Adrenal gland (tissue), 12 donors: ENCODE data around the gene ABCA4. TPM values are rescaled to one million over a fixed set of nuclear protein-coding genes. Genes with fewer than 3 reads are reported as not detected.

Experiments
- DNase-seq, 7 donors: peaks; one replicate each; pipeline ENCODE4 v3.0.0-alpha.2; 2019 to 2020
- H3K27ac ChIP-seq, 5 donors: fragments of 200-600 bp; sonication (generic) in 4 of 5; 1 replicate in 3 of 5; 2 replicates in 2 of 5; pipeline versions ENCODE4 v1.5.1 to v1.8.0; 2016 to 2020; ENCODE audit warnings: mild to moderate bottlenecking in 1 of 5
- H3K27me3 ChIP-seq: fragments of 200-600 bp; 2 replicates; pipeline ENCODE4 v1.8.0; 2021
- H3K36me3 ChIP-seq, 2 donors: fragments of 200-600 bp; replicated peaks in 1 of 2; 1 replicate in 1 of 2; 2 replicates in 1 of 2; pipeline versions ENCODE4 v1.5.1 to v1.8.0; 2018 to 2022
- H3K4me1 ChIP-seq, 2 donors: fragments of 200-600 bp; replicated peaks in 1 of 2; 1 replicate in 1 of 2; 2 replicates in 1 of 2; pipeline versions ENCODE4 v1.5.1 to v1.8.0; 2018 to 2021
- H3K4me3 ChIP-seq, 4 donors: fragments of 200-600 bp; sonication (generic) in 3 of 4; one replicate each; pipeline ENCODE4 v1.5.1; 2016 to 2018
- H3K9me3 ChIP-seq, 3 donors: fragments of 200-600 bp; sonication (generic) in 1 of 3; replicated peaks in 1 of 3; 1 replicate in 2 of 3; 2 replicates in 1 of 3; pipeline versions ENCODE4 v1.5.1 to v1.8.0; 2016 to 2021
- POLR2A ChIP-seq, 2 donors: fragments of 450-650 bp; IDR thresholded peaks; one replicate each; pipeline ENCODE4 v1.6.1; 2017; ENCODE audit warnings: antibody characterized with exemption in 2 of 2, mild to moderate bottlenecking in 2 of 2, moderate library complexity in 1 of 2
- WGBS, 4 donors: extraction: QIAGEN DNeasy Blood & Tissue Kit in 2 of 4; methylation state at CpG; one replicate each; pipeline versions ENCODE4 v1.1.5 to v1.1.7; 2013 to 2017; 5-methylcytosine and 5-hydroxymethylcytosine counted together
- intact Hi-C, 2 donors: fragments of 100-400 bp; cut with DNase I; formaldehyde crosslinking; loops; one replicate each; pipeline versions ENCODE4 v1.14.1 to v1.15.0; 2022 to 2023
- polyA plus RNA-seq, 3 donors: library from polyadenylated mRNA; stranded (reverse); fragments of 200-250 nt in 2 of 3; fragments of 350-450 nt in 1 of 3; fragmentation: Illumina TruSeq in 1 of 3; extraction: RNeasy Lipid Tissue Mini Kit (QIAGEN cat#74804) in 1 of 3; gene quantifications; one replicate each; pipeline ENCODE4 v1.2.3, GENCODE V29; 2013 to 2014
- total RNA-seq, 9 donors: library from RNA; depleted of rRNA in 4 of 9; stranded (reverse); fragments of >200 nt in 4 of 9; fragments of 120-200 nt in 1 of 9; fragmentation: NEBNext Ultra II Directional in 1 of 9; extraction: Animal tissue kit (Norgen Biotek cat#: 25700) in 1 of 9; gene quantifications; one replicate each; pipeline versions ENCODE4 v1.1.0 to v1.2.4, GENCODE V29; 2013 to 2023
- TF ChIP-seq, protein P1 (sequence below), 6 experiments: fragments of 450-650 bp in 4 of 6; fragments of 200-600 bp in 2 of 6; sonication (generic) in 1 of 6; IDR thresholded peaks; 1 replicate in 5 of 6; 2 replicates in 1 of 6; pipeline versions ENCODE4 v1.5.1 to v1.8.0; 2016 to 2021; ENCODE audit warnings: antibody characterized with exemption in 6 of 6, mild to moderate bottlenecking in 2 of 6, moderate library complexity in 1 of 6
- donor health status: healthy with polysubstance abuse.
- donor health status: Bipolar disorder and iron deficiency.
- donor health status: DM: yes; HTN: yes; CAD: no.
- donor health status: DM: no; HTN: no; CAD: no.
- donor health status: DM: no; HTN: no; CAD: no.
- donor health status: DM: yes; HTN: yes; CAD: no.

ABCA4 gene
- total and polyA plus RNA-seq, 12 donors: 0.04 to 1.9 (median 0.14) TPM; not detected in 1

DNA sequence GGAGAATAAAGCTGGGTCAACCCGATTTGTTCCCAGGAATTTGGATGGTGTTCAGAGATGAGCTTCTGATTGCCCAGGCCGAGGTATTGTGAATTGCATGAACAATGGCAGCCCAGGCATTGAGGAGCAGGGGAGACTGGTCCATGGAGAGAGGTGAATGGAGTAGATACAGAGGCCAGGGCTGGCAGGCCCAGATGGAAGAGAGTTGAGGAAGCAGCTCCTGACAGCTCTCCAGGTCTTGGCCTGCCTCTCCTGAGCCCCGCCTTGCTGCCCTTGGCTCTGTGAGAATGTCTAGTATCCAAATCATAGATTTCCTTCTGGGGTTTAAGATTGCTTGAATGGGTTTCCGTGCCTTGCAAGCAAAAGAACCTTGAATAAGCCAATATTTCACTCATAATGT is 11.5 kb downstream of the ABCA4 start:
- intact Hi-C loops: no loop called here
- H3K36me3 ChIP-seq: no peaks in the 10 kb centered on the region
- no peak for DNase-seq

DNA sequence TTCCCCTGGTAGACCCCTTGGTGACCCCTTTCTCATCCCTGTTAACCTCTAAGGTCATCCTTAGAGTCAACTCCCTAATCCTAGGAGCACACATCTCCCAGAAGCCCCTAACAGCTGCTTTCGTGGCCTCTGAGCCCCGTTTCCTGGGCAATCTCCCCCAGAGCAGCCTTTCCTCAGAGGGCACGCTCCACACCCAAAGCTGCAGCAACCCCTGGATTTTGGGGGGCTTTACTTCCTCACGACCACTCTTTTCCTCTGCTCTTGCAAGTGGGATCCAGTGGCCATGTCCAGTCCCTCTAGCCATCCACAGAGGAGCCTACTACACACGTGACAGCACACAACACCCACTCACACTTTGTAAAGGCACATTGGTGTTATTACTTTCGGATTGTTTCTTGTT is 13.8 kb downstream of the ABCA4 start:
- H3K4me1 ChIP-seq: no peaks in the 10 kb centered on the region
- H3K36me3 ChIP-seq: no peaks in the 10 kb centered on the region
- DNase-seq: no peak
- TF ChIP-seq, protein P1, sequence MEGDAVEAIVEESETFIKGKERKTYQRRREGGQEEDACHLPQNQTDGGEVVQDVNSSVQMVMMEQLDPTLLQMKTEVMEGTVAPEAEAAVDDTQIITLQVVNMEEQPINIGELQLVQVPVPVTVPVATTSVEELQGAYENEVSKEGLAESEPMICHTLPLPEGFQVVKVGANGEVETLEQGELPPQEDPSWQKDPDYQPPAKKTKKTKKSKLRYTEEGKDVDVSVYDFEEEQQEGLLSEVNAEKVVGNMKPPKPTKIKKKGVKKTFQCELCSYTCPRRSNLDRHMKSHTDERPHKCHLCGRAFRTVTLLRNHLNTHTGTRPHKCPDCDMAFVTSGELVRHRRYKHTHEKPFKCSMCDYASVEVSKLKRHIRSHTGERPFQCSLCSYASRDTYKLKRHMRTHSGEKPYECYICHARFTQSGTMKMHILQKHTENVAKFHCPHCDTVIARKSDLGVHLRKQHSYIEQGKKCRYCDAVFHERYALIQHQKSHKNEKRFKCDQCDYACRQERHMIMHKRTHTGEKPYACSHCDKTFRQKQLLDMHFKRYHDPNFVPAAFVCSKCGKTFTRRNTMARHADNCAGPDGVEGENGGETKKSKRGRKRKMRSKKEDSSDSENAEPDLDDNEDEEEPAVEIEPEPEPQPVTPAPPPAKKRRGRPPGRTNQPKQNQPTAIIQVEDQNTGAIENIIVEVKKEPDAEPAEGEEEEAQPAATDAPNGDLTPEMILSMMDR (IDR thresholded peaks at IDR 0.05): no peak
- TF ChIP-seq POLR2A (IDR thresholded peaks at IDR 0.05): no peak
- H3K27ac ChIP-seq: no peak overlapping the region
- H3K4me3 ChIP-seq: no peak overlapping the region
- intact Hi-C loops: no loop called here
- peaks cover 8% of the 10 kb centered on the region for H3K27me3 ChIP-seq
- 80 to 86% (median 83%) methylated on average over 6 of the region's 6 CpGs for WGBS, 4 donors
- no peaks in the 10 kb centered on the region for H3K9me3 ChIP-seq

More for the DNA sequence above, 11.5 kb downstream of the ABCA4 start:
- H3K4me1 ChIP-seq: no peaks in the 10 kb centered on the region
- H3K27ac ChIP-seq: no peak overlapping the region
- peaks cover 8% of the 10 kb centered on the region for H3K27me3 ChIP-seq
- no peaks in the 10 kb centered on the region for H3K9me3 ChIP-seq
- no peak for TF ChIP-seq POLR2A (IDR thresholded peaks at IDR 0.05)
- TF ChIP-seq, protein P1 (IDR thresholded peaks at IDR 0.05): no peak
- 58 to 81% (median 75%) methylated on average over 4 of the region's 4 CpGs for WGBS, 4 donors
- H3K4me3 ChIP-seq: no peak overlapping the region

DNA sequence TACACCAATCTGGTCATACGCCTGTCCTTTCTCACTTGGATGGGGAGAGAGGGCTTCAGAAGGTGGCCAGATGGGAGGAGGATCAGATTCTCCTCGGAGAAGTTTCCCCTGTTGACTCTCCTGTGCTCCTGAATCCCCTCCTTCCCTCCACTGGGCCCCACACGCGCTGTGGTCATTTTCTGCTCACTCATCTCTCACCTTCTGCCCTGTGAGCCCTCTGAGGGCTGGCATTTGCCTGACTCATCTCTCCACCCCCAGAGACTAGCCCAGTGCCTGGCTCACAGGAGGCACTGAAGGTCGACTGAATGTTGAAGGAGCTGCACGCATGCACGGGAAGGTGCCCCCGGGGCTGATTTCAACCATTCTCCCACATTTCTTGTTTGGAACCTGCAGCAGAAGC is 14.2 kb downstream of the ABCA4 start:
- H3K9me3 ChIP-seq: no peaks in the 10 kb centered on the region
- H3K36me3 ChIP-seq: no peaks in the 10 kb centered on the region
- H3K27ac ChIP-seq: no peak overlapping the region
- H3K4me1 ChIP-seq: no peaks in the 10 kb centered on the region
- TF ChIP-seq POLR2A (IDR thresholded peaks at IDR 0.05): no peak
- TF ChIP-seq, protein P1 (IDR thresholded peaks at IDR 0.05): no peak
- H3K27me3 ChIP-seq: peaks cover 8% of the 10 kb centered on the region
- WGBS, 4 donors: 75 to 84% (median 81%) methylated on average over 7 to 8 of the region's 8 CpGs
- no peak overlapping the region for H3K4me3 ChIP-seq
- no peak for DNase-seq
- intact Hi-C loops: no loop called here

DNA sequence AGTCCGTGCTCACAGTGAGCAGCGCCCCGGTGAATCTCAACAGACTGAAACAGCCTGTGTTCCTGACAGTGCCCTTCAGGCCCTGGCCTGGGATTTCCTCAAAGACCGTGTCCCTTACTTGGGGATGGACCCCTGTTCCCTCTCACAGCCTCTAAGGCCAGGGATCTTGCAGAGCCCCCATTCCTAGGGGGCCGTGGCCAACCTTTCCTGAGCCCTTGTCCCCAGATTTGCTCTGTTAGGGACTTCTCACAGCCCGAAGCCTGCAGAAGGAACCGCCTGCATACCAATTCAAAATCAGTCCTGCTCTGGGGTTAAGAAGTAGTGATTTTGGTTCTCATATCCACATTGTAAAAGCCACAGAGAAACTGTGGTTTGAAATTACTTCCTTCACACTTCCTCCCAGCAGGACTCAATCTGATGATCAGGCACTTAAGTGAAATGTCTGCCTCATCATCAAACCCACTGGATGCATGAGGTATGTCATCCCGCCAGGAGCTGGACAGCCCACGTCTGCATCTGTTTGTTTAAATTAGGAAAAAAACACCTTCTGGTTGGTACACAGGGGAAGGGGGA is 14.9 kb downstream of the ABCA4 start:
- intact Hi-C loops: no loop called here
- no peak overlapping the region for H3K27ac ChIP-seq
- 75 to 88% (median 80%) methylated on average over 6 to 9 of the region's 9 CpGs for WGBS, 4 donors
- H3K36me3 ChIP-seq: no peaks in the 10 kb centered on the region
- TF ChIP-seq POLR2A (IDR thresholded peaks at IDR 0.05): no peak
- TF ChIP-seq, protein P1 (IDR thresholded peaks at IDR 0.05): no peak
- no peaks in the 10 kb centered on the region for H3K9me3 ChIP-seq
- H3K27me3 ChIP-seq: peaks cover 8% of the 10 kb centered on the region
- no peak for DNase-seq
- H3K4me1 ChIP-seq: no peaks in the 10 kb centered on the region
- H3K4me3 ChIP-seq: no peak overlapping the region
